SK-MEL-5 (cell line): Measurements from ENCODE around the gene MAML2. TPM values are rescaled to one million over a fixed set of nuclear protein-coding genes. Genes with fewer than 3 reads are reported as not detected.
"Not testable (repeated sequence)": the region's sequence is repeated elsewhere in the genome, so short reads cannot be mapped to it uniquely, and the experiment has no call there.

Source experiments
- DNase-seq: peaks from one replicate; pipeline ENCODE4 v3.0.0-alpha.2; 2016; ENCODE audit warnings: low read depth, low spot score
- in situ Hi-C: cut with HindIII; loops from 2 replicates; pipeline ENCODE4 v1.10.0; 2016; ENCODE audit warnings: low sequenced_read_pairs, high pct_unique_total_duplicates, low pct_unique_long_range_greater_than_20kb
- total RNA-seq: library from RNA; depleted of rRNA; stranded (reverse); fragments of >200 nt; shearing (Covaris generic); gene quantifications from 2 replicates; pipeline ENCODE4 v1.2.3, GENCODE V29; 2014

Gene MAML2
- total RNA-seq, 1 experiment from 2014 or later, result 3.5 TPM

GRCh38 chr11:96194581-96195374 lies 148.2 kb downstream of the MAML2 start:
- no peak for DNase-seq
- in situ Hi-C loops, result no loop called here

- in situ Hi-C loops, result no loop called here
- DNase-seq, result no peak
Measured at GRCh38 chr11:96193745-96194443, 149.1 kb downstream of the MAML2 start.

GRCh38 chr11:96191752-96192151 lies 151.2 kb downstream of the MAML2 start:
- no peak for DNase-seq
- in situ Hi-C loops, result no loop called here

DNA sequence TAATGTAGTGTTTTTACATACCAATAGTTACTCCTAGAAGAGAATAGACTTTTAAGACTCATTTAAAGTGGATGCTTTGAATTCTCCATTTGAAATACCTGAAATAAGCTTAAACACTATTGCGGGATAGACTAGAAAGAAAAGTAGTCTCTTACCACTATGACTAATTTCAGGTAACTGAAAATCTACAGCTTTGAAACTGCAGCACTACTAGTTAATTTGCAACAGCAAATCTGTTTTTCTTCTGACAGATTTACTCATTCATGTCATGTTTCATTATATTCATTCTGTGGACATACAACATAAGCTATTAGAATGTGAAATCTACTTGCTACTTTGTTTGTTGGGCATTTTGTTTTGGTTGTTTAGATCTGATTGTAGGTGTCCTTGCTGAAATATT lies 153.6 kb downstream of the MAML2 start:
- no peak for DNase-seq

GRCh38 chr11:96188243-96189006 lies 154.6 kb downstream of the MAML2 start:
- in situ Hi-C loops, result no loop called here
- no peak for DNase-seq

More for the DNA sequence above, 153.6 kb downstream of the MAML2 start:
- in situ Hi-C loops, result no loop called here

- in situ Hi-C loops, result no loop called here
- DNase-seq, result no peak
Measured at GRCh38 chr11:96187822-96188221, 155.2 kb downstream of the MAML2 start.

GRCh38 chr11:96186806-96187205 lies 156.2 kb downstream of the MAML2 start:
- DNase-seq, result no peak
- in situ Hi-C loops, result no loop called here

- in situ Hi-C loops, result no loop called here
- no peak for DNase-seq
Measured at GRCh38 chr11:96185220-96185768, 157.7 kb downstream of the MAML2 start.

DNA sequence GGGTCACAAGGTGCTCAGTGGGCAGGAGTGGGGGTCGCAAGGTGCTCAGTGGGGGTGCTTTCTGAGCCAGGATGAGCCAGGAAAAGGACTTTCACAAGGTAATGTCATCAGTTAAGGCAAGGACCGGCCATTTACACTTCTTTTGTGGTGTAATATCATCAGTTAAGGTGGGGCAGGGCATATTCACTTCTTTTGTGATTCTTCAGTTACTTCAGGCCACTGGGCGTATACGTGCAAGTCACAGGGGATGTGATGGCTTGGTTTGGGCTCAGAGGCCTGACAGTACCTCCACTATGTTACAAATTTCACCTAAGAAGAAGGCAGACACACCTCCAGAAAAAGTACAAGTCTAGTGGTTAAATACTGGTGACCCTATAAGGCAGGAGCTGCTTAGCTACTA lies 162.1 kb downstream of the MAML2 start:
- DNase-seq, in situ Hi-C loops: not testable (repeated sequence)

DNA sequence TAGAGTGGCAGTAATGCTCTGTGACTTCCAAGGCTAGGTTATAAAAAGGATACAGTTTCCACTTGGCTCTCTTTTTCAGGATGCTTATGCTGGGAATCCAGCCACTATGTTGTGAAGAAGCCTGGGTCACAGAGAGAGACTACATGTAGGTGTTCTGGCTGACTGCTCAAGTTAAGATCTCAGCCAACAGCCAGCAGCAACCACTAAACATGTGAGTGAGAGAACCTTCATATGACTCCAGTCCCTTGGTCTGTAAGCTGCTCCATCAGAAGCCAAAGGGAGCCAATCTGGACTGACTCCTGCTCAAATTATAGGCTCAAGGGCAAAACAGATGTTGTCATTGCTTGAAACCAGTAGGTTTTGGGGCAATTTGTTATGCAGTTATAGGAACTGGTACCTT lies 162.7 kb downstream of the MAML2 start:
- in situ Hi-C loops, result no loop called here
- no peak for DNase-seq

GRCh38 chr11:96179905-96180304 lies 163.1 kb downstream of the MAML2 start:
- DNase-seq, result no peak

DNA sequence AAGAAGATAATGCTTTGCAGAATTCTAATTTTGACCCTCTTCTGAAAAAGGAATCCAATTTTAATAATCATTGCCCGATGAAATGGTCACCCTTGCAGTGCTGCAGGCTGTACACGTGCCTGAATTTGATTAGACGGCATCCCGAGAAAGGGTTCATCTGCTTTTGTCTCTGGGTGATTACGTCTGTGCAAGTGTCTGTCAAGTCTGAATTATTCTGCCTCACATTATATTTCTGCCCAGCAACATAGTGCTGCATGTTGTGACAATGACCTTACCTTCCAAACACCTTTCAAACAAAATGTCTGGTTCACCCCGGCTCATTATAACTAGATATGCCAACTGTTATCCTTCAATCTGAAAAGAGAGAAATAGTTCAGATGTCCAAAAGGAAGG lies 164.1 kb downstream of the MAML2 start:
- in situ Hi-C loops, result no loop called here
- no peak for DNase-seq

More at GRCh38 chr11:96179905-96180304, 163.1 kb downstream of the MAML2 start:
- in situ Hi-C loops, result no loop called here

DNA sequence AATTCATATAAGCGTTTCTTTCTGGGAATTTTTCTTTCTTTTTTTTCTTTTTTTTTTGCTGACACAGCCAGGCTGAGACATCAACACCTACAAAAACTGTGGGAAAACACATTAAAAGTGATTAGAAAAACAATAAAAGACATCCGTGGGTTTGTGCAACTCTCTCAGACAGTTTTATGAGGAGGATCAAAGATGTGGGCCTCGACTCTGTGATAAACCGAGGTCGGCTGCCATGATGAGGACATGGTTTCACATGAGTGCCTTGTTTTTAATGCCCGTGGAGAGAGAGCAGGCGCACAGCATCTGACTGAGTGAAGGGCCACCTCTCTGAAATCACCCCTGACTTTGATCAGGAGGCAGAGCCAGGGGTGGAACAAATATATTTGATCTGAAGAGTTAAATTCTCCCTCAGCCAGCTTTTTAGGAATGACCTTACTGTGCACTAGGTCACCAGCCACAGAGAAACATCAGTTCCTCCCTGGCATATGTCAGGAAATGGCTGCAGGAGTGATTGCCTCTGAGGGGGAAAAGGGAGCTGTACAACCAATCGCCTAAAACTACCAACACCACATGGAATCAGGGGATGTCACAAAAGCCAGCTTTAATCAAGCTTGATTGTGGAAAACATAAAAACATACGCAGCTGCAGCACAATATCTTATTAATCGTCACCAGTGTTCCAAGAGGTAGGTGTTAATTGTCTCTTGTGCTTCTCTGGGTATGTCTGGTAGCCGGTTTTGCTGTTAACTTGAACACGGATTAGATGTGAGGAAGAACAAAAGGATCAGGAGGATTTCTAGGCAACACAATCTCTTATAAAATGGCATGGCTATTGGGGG lies 164.7 kb downstream of the MAML2 start:
- in situ Hi-C loops, result no loop called here
- DNase-seq, result no peak

- DNase-seq, result no peak
- in situ Hi-C loops, result no loop called here
Measured at GRCh38 chr11:96177146-96177545, 165.8 kb downstream of the MAML2 start.

GRCh38 chr11:96173906-96174305 lies 169.1 kb downstream of the MAML2 start:
- in situ Hi-C loops, result no loop called here
- DNase-seq, result no peak

GRCh38 chr11:96173422-96173821 lies 169.6 kb downstream of the MAML2 start:
- in situ Hi-C loops, result no loop called here
- no peak for DNase-seq

- in situ Hi-C loops, result no loop called here
- DNase-seq, result no peak
Measured at GRCh38 chr11:96172604-96173003, 170.4 kb downstream of the MAML2 start.
